Brain pericyte (primary cell): ENCODE measurements around the gene PRKCH.

Experiments used
- DNase-seq: peaks from one replicate; pipeline ENCODE4 v3.0.0-alpha.2; 2012; ENCODE audit warnings: low read depth, low spot score

Gene PRKCH

GRCh38 chr14:61421212-61421923 is 100.0 kb downstream of the PRKCH start:
- no peak for DNase-seq

GRCh38 chr14:61426048-61426447 is 104.7 kb downstream of the PRKCH start:
- no peak for DNase-seq

GRCh38 chr14:61428261-61428660 is 106.9 kb downstream of the PRKCH start:
- no peak for DNase-seq

- no peak for DNase-seq
Measured at GRCh38 chr14:61429316-61429715, 107.9 kb downstream of the PRKCH start.

GRCh38 chr14:61430066-61430757 is 108.8 kb downstream of the PRKCH start:
- no peak for DNase-seq

GRCh38 chr14:61433169-61433568 is 111.8 kb downstream of the PRKCH start:
- no peak for DNase-seq

GRCh38 chr14:61433828-61434227 is 112.4 kb downstream of the PRKCH start:
- no peak for DNase-seq

- DNase-seq = no peak
Measured at GRCh38 chr14:61434311-61434710, 112.9 kb downstream of the PRKCH start.

- no peak for DNase-seq
Measured at GRCh38 chr14:61435563-61436337, 114.4 kb downstream of the PRKCH start.

GRCh38 chr14:61437381-61437780 is 116.0 kb downstream of the PRKCH start:
- DNase-seq = no peak

GRCh38 chr14:61438036-61438435 is 116.7 kb downstream of the PRKCH start:
- no peak for DNase-seq

- no peak for DNase-seq
Measured at GRCh38 chr14:61438497-61438859, 117.1 kb downstream of the PRKCH start.

GRCh38 chr14:61438860-61439765 is 117.7 kb downstream of the PRKCH start:
- peak; percentile 71 for DNase-seq

GRCh38 chr14:61439779-61440418 is 118.5 kb downstream of the PRKCH start:
- DNase-seq = no peak

- no peak for DNase-seq
Measured at GRCh38 chr14:61443481-61443880, 122.1 kb downstream of the PRKCH start.

- no peak for DNase-seq
Measured at GRCh38 chr14:61444215-61444768, 122.9 kb downstream of the PRKCH start.

- no peak for DNase-seq
Measured at GRCh38 chr14:61451491-61451890, 130.1 kb downstream of the PRKCH start.

- DNase-seq = no peak
Measured at GRCh38 chr14:61451891-61452400, 130.6 kb downstream of the PRKCH start.

- DNase-seq = no peak
Measured at GRCh38 chr14:61452452-61452851, 131.1 kb downstream of the PRKCH start.

GRCh38 chr14:61453103-61453767 is 131.9 kb downstream of the PRKCH start:
- no peak for DNase-seq
